Sigmoid colon (tissue), 7 donors: ENCODE data around the gene SCRN1. TPM values are rescaled to one million over a fixed set of nuclear protein-coding genes. Genes with fewer than 3 reads are reported as not detected.

Experiments used
- DNase-seq: peaks from one replicate; pipeline ENCODE4 v3.0.0-alpha.2; 2019
- H3K27ac ChIP-seq, 4 donors: fragments of 200-600 bp; sonication (generic); one replicate each; pipeline ENCODE4 v1.5.1; 2016 to 2019; ENCODE audit warnings: mild to moderate bottlenecking in 1 of 4
- H3K27me3 ChIP-seq, 3 donors: fragments of 200-600 bp; sonication (generic); one replicate each; pipeline ENCODE4 v1.5.1; 2019; ENCODE audit warnings: mild to moderate bottlenecking in 1 of 3
- H3K36me3 ChIP-seq, 4 donors: fragments of 200-600 bp; sonication (generic); one replicate each; pipeline ENCODE4 v1.5.1; 2016 to 2019
- H3K4me1 ChIP-seq, 4 donors: fragments of 200-600 bp; sonication (generic); one replicate each; pipeline ENCODE4 v1.5.1; 2017 to 2019
- H3K4me3 ChIP-seq, 4 donors: fragments of 200-600 bp; sonication (generic); one replicate each; pipeline ENCODE4 v1.5.1; 2017 to 2019; ENCODE audit warnings: mild to moderate bottlenecking in 2 of 4, moderate library complexity in 1 of 4
- H3K9me3 ChIP-seq, 4 donors: fragments of 200-600 bp in 3 of 4; sonication (generic) in 3 of 4; one replicate each; pipeline versions ENCODE4 v1.5.1 to v1.6.1; 2013 to 2019
- CTCF ChIP-seq, 4 experiments: fragments of 450-650 bp in 3 of 4; fragments of 200-600 bp in 1 of 4; IDR thresholded peaks; one replicate each; pipeline ENCODE4 v1.5.1; 2016 to 2019; ENCODE audit warnings: antibody characterized with exemption in 4 of 4, mild to moderate bottlenecking in 3 of 4, moderate library complexity in 2 of 4
- EP300 ChIP-seq, 4 donors: sonication (generic); formaldehyde crosslinking; IDR thresholded peaks; one replicate each; pipeline ENCODE4 v1.6.1; 2017; ENCODE audit warnings: antibody characterized with exemption in 4 of 4
- POLR2A ChIP-seq, 2 donors: fragments of 450-650 bp; IDR thresholded peaks; one replicate each; pipeline ENCODE4 v1.6.1; 2016; ENCODE audit warnings: antibody characterized with exemption in 2 of 2, mild to moderate bottlenecking in 2 of 2, moderate library complexity in 2 of 2
- POLR2AphosphoS5 ChIP-seq, 4 donors: sonication (generic); formaldehyde crosslinking; IDR thresholded peaks; one replicate each; pipeline ENCODE4 v1.6.1; 2017; ENCODE audit warnings: antibody characterized with exemption in 4 of 4
- WGBS, 2 donors: extraction: QIAGEN DNeasy Blood & Tissue Kit; methylation state at CpG; one replicate each; pipeline ENCODE4 v1.1.7; 2013; 5-methylcytosine and 5-hydroxymethylcytosine counted together
- intact Hi-C: fragments of 100-400 bp; cut with DNase I; formaldehyde crosslinking; loops from one replicate; pipeline ENCODE4 v1.15.1; 2023
- polyA plus RNA-seq, 3 donors: library from polyadenylated mRNA; stranded (reverse); fragments of 200-250 nt; gene quantifications; one replicate each; pipeline ENCODE4 v1.2.3, GENCODE V29; 2013
- total RNA-seq, 4 donors: library from RNA; depleted of rRNA; stranded (reverse); fragments of >200 nt; gene quantifications; one replicate each; pipeline ENCODE4 v1.1.0, GENCODE V29; 2016
- donor health status: healthy with polysubstance abuse.
- donor health status: Bipolar disorder and iron deficiency.
- donor health status: healthy.

Gene SCRN1
- total and polyA plus RNA-seq, 7 donors, result 5.1 to 55.0 (median 44.5) TPM

- Histone ChIP-seq H3K9me3 (no peaks in the 10 kb centered on the region), H3K4me1 (peaks cover 0 to 26% (median 18%) of the 10 kb centered on the region in 4 donors), H3K27ac (peak overlapping the region in 1 of 4 donors; percentile 61), H3K36me3 (no peaks in the 10 kb centered on the region), H3K27me3 (no peaks in the 10 kb centered on the region), H3K4me3 (no peak overlapping the region)
- 84 to 90% methylated on average over 8 of the region's 8 CpGs for WGBS, 2 donors
- DNase-seq, result no peak
- TF ChIP-seq POLR2A (IDR thresholded peaks at IDR 0.05), result no peak
- no peak for TF ChIP-seq EP300 (IDR thresholded peaks at IDR 0.05)
- no peak for TF ChIP-seq CTCF (IDR thresholded peaks at IDR 0.05)
- TF ChIP-seq POLR2AphosphoS5 (IDR thresholded peaks at IDR 0.05), result no peak
- intact Hi-C loops, result no loop called here
These were observed 11.5 kb downstream of the SCRN1 start for GRCh38 chr7:29977886-29978651.

GRCh38 chr7:29976673-29977415, 12.8 kb downstream of the SCRN1 start:
- 81 to 91% methylated on average over 6 of the region's 6 CpGs for WGBS, 2 donors
- H3K27me3 ChIP-seq, result no peaks in the 10 kb centered on the region
- intact Hi-C loops, result no loop called here
- no peaks in the 10 kb centered on the region for H3K36me3 ChIP-seq
- H3K9me3 ChIP-seq, result no peaks in the 10 kb centered on the region
- no peak for DNase-seq
- H3K4me3 ChIP-seq, result no peak overlapping the region
- peaks cover 0 to 26% (median 18%) of the 10 kb centered on the region in 4 donors for H3K4me1 ChIP-seq
- peak overlapping the region; percentile 44 to 65 (median 57) for H3K27ac ChIP-seq
- TF ChIP-seq POLR2A (IDR thresholded peaks at IDR 0.05), result no peak
- no peak for TF ChIP-seq POLR2AphosphoS5 (IDR thresholded peaks at IDR 0.05)
- no peak for TF ChIP-seq EP300 (IDR thresholded peaks at IDR 0.05)
- no peak for TF ChIP-seq CTCF (IDR thresholded peaks at IDR 0.05)

GRCh38 chr7:29976266-29976665, 13.3 kb downstream of the SCRN1 start:
- WGBS, 2 donors, result 83 to 84% methylated on average over 4 of the region's 4 CpGs
- no peaks in the 10 kb centered on the region for H3K27me3 ChIP-seq
- H3K4me3 ChIP-seq, result no peak overlapping the region
- H3K4me1 ChIP-seq, result peaks cover 0 to 26% (median 18%) of the 10 kb centered on the region in 4 donors
- no peaks in the 10 kb centered on the region for H3K36me3 ChIP-seq
- TF ChIP-seq POLR2AphosphoS5 (IDR thresholded peaks at IDR 0.05) (peak in 1 of 4 donors; percentile 8), EP300 (IDR thresholded peaks at IDR 0.05) (no peak)
- intact Hi-C loops, result no loop called here
- DNase-seq, result no peak
- peak overlapping the region; percentile 44 to 65 (median 57) for H3K27ac ChIP-seq
- H3K9me3 ChIP-seq, result no peaks in the 10 kb centered on the region

GRCh38 chr7:29975561-29975960, 14.0 kb downstream of the SCRN1 start:
- Histone ChIP-seq H3K27me3 (no peaks in the 10 kb centered on the region), H3K4me1 (peaks cover 0 to 26% (median 18%) of the 10 kb centered on the region in 4 donors), H3K36me3 (no peaks in the 10 kb centered on the region), H3K9me3 (no peaks in the 10 kb centered on the region), H3K27ac (peak overlapping the region; percentile 44 to 65 (median 57)), H3K4me3 (no peak overlapping the region)
- no peak for DNase-seq
- intact Hi-C loops, result no loop called here
- WGBS, 2 donors, result 92 to 93% methylated on average over 1 of the region's 1 CpG
- TF ChIP-seq CTCF (IDR thresholded peaks at IDR 0.05) (no peak), POLR2AphosphoS5 (IDR thresholded peaks at IDR 0.05) (no peak), EP300 (IDR thresholded peaks at IDR 0.05) (no peak), POLR2A (IDR thresholded peaks at IDR 0.05) (no peak)

- Histone ChIP-seq H3K27me3 (no peaks in the 10 kb centered on the region), H3K27ac (no peak overlapping the region), H3K4me1 (peaks cover 0 to 26% (median 20%) of the 10 kb centered on the region in 4 donors), H3K9me3 (no peaks in the 10 kb centered on the region), H3K4me3 (no peak overlapping the region), H3K36me3 (no peaks in the 10 kb centered on the region)
- no peak for DNase-seq
- intact Hi-C loops, result no loop called here
- WGBS, 2 donors, result 90 to 93% methylated on average over 3 of the region's 3 CpGs
- TF ChIP-seq POLR2AphosphoS5 (IDR thresholded peaks at IDR 0.05), result no peak
- TF ChIP-seq CTCF (IDR thresholded peaks at IDR 0.05), result no peak
- TF ChIP-seq POLR2A (IDR thresholded peaks at IDR 0.05), result no peak
- no peak for TF ChIP-seq EP300 (IDR thresholded peaks at IDR 0.05)
These were observed 15.3 kb downstream of the SCRN1 start for GRCh38 chr7:29974286-29974685.
